AG09309 (cell line): ENCODE data around the gene PVALB.

ENCODE experiments used
- DNase-seq: peaks from one replicate; pipeline ENCODE4 v3.0.0-alpha.2; 2010; ENCODE audit warnings: low read depth
- H3K4me3 ChIP-seq: 2 replicates; pipeline ENCODE4 v1.5.1; 2011; ENCODE audit warnings: mild to moderate bottlenecking, low read depth, low read length, moderate library complexity; ENCODE audit not compliant: control insufficient read depth
- TF ChIP-seq, protein P1 (sequence below): IDR thresholded peaks from 2 replicates; pipeline ENCODE4 v1.5.1; 2011; ENCODE audit warnings: mild to moderate bottlenecking, low read depth, low read length, inconsistent platforms; ENCODE audit not compliant: insufficient read depth, control insufficient read depth; ENCODE audit errors: missing control alignments

The PVALB gene

DNA sequence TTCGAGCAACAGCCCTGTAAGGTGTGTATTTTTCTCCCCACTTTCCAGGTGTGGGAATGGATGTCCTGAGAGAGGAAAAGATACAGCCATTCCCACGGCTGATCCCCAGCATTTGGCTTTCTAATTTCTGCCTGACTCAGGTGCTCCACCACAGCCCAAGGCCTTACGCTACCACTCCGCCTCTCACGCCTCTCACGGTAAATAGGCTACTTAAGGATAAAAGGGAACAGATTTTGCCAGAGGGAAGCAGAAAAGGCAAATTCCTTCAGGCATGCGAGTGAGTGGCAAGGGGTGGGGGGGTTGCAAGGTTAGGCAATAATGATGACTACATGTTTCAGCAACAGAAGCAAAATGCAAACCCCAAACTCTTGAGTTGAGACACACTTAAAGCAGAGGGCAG is 9.2 kb downstream of the PVALB start:
- DNase-seq, result no peak
- TF ChIP-seq, protein P1, sequence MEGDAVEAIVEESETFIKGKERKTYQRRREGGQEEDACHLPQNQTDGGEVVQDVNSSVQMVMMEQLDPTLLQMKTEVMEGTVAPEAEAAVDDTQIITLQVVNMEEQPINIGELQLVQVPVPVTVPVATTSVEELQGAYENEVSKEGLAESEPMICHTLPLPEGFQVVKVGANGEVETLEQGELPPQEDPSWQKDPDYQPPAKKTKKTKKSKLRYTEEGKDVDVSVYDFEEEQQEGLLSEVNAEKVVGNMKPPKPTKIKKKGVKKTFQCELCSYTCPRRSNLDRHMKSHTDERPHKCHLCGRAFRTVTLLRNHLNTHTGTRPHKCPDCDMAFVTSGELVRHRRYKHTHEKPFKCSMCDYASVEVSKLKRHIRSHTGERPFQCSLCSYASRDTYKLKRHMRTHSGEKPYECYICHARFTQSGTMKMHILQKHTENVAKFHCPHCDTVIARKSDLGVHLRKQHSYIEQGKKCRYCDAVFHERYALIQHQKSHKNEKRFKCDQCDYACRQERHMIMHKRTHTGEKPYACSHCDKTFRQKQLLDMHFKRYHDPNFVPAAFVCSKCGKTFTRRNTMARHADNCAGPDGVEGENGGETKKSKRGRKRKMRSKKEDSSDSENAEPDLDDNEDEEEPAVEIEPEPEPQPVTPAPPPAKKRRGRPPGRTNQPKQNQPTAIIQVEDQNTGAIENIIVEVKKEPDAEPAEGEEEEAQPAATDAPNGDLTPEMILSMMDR, result no peak
- H3K4me3 ChIP-seq, result no peak overlapping the region

DNA sequence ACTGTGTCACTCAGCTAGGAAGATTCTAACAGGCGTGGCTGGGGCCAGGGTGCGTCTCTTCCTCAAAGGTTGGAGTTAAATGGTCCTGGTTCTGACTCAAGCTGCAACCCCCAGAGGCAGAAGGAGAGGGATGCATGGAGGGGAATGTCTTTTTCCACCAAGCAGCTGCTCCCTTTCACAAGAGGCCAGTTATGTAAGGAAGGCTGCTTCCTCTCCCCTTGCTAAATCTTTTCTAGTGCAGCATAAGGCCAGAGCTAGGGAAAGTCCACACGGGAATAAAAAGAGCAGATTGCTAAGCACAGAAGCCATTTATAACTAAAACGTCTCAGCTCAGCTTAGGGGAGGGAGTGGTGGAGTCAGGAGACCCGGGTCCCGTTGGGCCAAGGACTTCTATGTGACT is 10.0 kb downstream of the PVALB start:
- DNase-seq, result no peak
- TF ChIP-seq, protein P1, result no peak
- no peak overlapping the region for H3K4me3 ChIP-seq

DNA sequence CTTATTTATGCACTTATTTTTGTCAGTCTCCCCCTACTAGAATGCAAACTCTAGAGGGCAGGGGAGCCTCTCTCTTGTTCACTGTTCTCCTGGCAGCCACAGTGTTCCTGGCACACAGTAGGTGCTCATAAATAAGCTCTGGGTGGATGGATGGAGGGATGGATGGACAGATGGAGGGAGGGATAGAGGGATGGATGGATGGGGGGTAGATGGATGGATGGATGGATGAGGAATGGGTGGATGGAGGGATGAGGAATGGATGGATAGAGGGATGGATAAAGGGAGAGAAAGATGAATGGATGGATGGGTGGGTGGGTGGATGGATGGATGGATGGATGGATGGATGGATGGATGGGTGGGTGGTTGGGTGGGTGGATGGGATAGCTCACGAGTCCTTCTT is 13.5 kb downstream of the PVALB start:
- DNase-seq, result no peak
- H3K4me3 ChIP-seq, result no peak overlapping the region
- TF ChIP-seq, protein P1, result no peak

DNA sequence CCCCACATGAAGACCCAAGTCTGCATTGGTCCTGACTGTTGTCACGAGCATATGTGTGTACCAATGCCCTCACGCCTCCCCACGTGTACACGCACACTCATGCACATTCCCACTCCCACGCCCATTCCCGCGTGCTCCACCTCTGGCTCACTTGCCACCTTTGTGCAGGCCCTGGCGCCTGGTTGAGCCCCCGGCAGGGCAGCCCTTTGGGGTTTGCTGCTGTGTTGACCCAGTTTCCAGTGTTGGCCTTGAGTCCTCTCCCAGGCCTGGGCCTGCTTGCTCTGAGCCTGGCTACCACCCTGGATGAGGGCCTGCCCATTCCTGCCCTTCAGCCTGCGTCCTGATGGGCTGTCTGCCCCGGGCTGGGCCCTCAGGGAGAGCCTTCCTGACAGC is 18.2 kb downstream of the PVALB start:
- TF ChIP-seq, protein P1, result no peak
- no peak for DNase-seq
- H3K4me3 ChIP-seq, result no peak overlapping the region

DNA sequence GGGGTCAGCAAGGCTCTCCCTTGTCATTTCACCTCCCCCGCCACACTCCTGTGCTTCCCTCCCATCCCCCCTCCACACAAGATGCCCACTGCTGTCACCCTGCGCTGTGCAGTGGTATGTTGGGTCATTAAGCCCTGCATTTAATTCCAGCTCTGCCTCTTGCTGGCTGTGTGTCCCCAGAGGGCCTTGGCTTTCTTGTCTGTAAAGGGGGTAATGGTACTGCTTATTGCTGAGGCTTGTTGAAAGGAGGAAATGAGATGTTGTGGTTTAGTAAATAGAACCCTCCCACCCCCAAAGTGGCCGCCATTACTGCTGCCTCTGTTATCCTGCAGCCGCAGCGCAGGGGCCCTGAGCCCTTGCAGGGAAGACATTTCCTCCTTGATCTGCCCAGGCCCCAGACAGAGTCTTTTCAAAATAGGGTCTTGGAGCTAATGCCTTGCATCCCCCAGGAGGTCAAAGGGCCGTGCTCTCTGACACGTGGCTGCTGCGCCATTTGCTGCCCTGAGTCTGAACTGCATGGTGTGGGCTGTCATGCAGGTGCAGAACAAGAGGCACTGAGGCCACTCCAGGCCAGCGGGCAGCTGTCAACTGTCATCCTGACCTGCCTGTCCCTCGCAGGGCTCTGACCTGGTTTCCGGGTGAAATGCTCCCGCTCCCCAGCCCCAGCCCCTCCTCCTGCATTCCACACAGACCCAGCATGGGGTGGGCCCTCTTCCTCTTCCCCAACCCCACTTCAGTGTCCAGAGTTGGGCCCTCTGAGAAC is 18.7 kb downstream of the PVALB start:
- no peak for DNase-seq
- TF ChIP-seq, protein P1, result no peak
- H3K4me3 ChIP-seq, result no peak overlapping the region

DNA sequence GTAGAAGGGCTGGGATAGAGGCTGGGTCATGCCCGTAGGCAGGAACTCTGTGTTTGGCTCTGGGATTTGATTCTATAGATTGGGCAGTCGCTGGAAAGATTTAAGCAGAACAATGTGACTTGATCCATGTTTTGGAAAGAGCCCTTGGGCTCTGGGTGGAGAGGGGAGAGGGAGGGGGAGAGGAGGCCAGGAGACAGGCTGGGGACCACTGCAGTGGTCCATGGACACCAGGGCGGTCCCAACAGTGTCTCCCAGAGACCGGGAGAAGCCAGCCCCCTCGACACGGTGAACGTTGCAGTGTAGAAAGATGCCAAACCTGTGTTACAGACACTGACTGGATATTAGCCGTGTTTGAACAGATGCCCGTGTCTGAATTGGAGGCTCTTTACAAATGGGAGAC is 19.5 kb downstream of the PVALB start:
- TF ChIP-seq, protein P1, result no peak
- no peak for DNase-seq
- H3K4me3 ChIP-seq, result no peak overlapping the region
